B cell (primary cell): ENCODE measurements around the gene MAGEC3. TPM values are rescaled to one million over a fixed set of nuclear protein-coding genes. Genes with fewer than 3 reads are reported as not detected.

Source experiments
- ATAC-seq: fragments of 200-7000 bp; cut with Tn5 transposase; one replicate; pipeline ENCODE4 v1.10.0; 2021; ENCODE audit warnings: low read depth, mild to moderate bottlenecking, moderate number of reproducible peaks, moderate library complexity
- CTCF ChIA-PET: fragments of 350-600 bp; sonication (Branson Sonifier 250); formaldehyde crosslinking; loops from one replicate; lab custom pipeline; 2021; ENCODE audit warnings: antibody characterized with exemption, inconsistent platforms; lab: Charles Lee
- POLR2A ChIA-PET: fragments of 350-600 bp; sonication (Branson Sonifier 250); formaldehyde crosslinking; loops from one replicate; lab custom pipeline; 2021; ENCODE audit warnings: antibody characterized with exemption; lab: Charles Lee
- DNase-seq: peaks from one replicate; pipeline ENCODE4 v3.0.0; 2013
- H2AFZ ChIP-seq: 2 replicates; pipeline ENCODE4 v1.6.1; 2012; ENCODE audit warnings: mild to moderate bottlenecking, low read depth, low read length; ENCODE audit not compliant: insufficient read depth, poor library complexity, severe bottlenecking
- H3K27ac ChIP-seq, 2 donors: 1 replicate in 1 of 2; 2 replicates in 1 of 2; pipeline ENCODE4 v1.5.1; 2012 to 2013; ENCODE audit warnings: low read length in 2 of 2, mild to moderate bottlenecking in 2 of 2, moderate library complexity in 1 of 2
- H3K27me3 ChIP-seq, 4 experiments: fragments of 200-600 bp in 1 of 4; sonication (generic) in 1 of 4; replicated peaks in 1 of 4; 1 replicate in 2 of 4; 2 replicates in 2 of 4; pipeline versions ENCODE4 v1.6.1 to v1.7.0; 2013 to 2016; ENCODE audit warnings: low read length in 3 of 4, mild to moderate bottlenecking in 2 of 4, mixed read lengths in 1 of 4, moderate library complexity in 1 of 4; ENCODE audit not compliant: insufficient read depth in 4 of 4, control insufficient read depth in 3 of 4; ENCODE audit errors: control extremely low read depth in 1 of 4
- H3K36me3 ChIP-seq, 2 experiments: replicated peaks in 1 of 2; 1 replicate in 1 of 2; 2 replicates in 1 of 2; pipeline versions ENCODE4 v1.6.1 to v1.7.1; 2013; ENCODE audit warnings: low read length in 1 of 2; ENCODE audit not compliant: insufficient read depth in 2 of 2, control insufficient read depth in 1 of 2; ENCODE audit errors: control extremely low read depth in 1 of 2, extremely low read depth in 1 of 2
- H3K4me1 ChIP-seq, 2 donors: fragments of 200-600 bp in 1 of 2; sonication (generic) in 1 of 2; 1 replicate in 1 of 2; 2 replicates in 1 of 2; pipeline versions ENCODE4 v1.5.1 to v1.6.1; 2013 to 2017; ENCODE audit warnings: low read length in 2 of 2; ENCODE audit not compliant: control insufficient read depth in 2 of 2, insufficient read depth in 2 of 2
- H3K4me2 ChIP-seq: replicated peaks from 2 replicates; pipeline ENCODE3; 2012; ENCODE audit warnings: mild to moderate bottlenecking, low read depth, low read length; ENCODE audit not compliant: poor library complexity, severe bottlenecking
- H3K4me3 ChIP-seq, 5 experiments: fragments of 200-600 bp in 1 of 5; sonication (generic) in 1 of 5; 1 replicate in 3 of 5; 2 replicates in 2 of 5; pipeline versions ENCODE4 v1.5.1 to v1.7.0; 2011 to 2016; ENCODE audit warnings: low read length in 4 of 5, mild to moderate bottlenecking in 4 of 5, low read depth in 2 of 5, control low read depth in 1 of 5, moderate library complexity in 1 of 5; ENCODE audit not compliant: insufficient read depth in 1 of 5; ENCODE audit errors: control extremely low read depth in 1 of 5, extremely low read depth in 1 of 5
- H3K79me2 ChIP-seq: fragments of 200-600 bp; sonication (generic); one replicate; pipeline ENCODE4 v1.6.0; 2016; ENCODE audit warnings: low read length; ENCODE audit not compliant: control insufficient read depth, insufficient read depth
- H3K9ac ChIP-seq: fragments of 200-600 bp; sonication (generic); 2 replicates; pipeline ENCODE4 v1.6.1; 2017; ENCODE audit warnings: mild to moderate bottlenecking, low read length, moderate library complexity
- H3K9me3 ChIP-seq, 3 donors: one replicate each; pipeline versions ENCODE4 v1.6.1 to v1.7.1; 2013; ENCODE audit warnings: low read length in 2 of 3; ENCODE audit not compliant: control insufficient read depth in 2 of 3, insufficient read depth in 1 of 3; ENCODE audit errors: control extremely low read depth in 1 of 3
- H4K20me1 ChIP-seq: 2 replicates; pipeline ENCODE4 v1.6.0; 2012; ENCODE audit warnings: mild to moderate bottlenecking, low read length; ENCODE audit not compliant: insufficient read depth, control insufficient read depth, poor library complexity, severe bottlenecking
- H3K27ac Mint-ChIP-seq: one replicate; pipeline ENCODE4 v1.8.0; 2021; ENCODE audit warnings: mixed read lengths
- H3K27me3 Mint-ChIP-seq: one replicate; pipeline ENCODE4 v1.8.0; 2021; ENCODE audit warnings: mixed read lengths
- H3K4me1 Mint-ChIP-seq: one replicate; pipeline ENCODE4 v1.8.0; 2021; ENCODE audit warnings: mixed read lengths
- H3K4me3 Mint-ChIP-seq: one replicate; pipeline ENCODE4 v1.8.0; 2021; ENCODE audit warnings: mixed read lengths
- H3K9me3 Mint-ChIP-seq: one replicate; pipeline ENCODE4 v1.8.0; 2022; ENCODE audit warnings: mixed read lengths; ENCODE audit not compliant: insufficient read depth
- CTCF ChIP-seq: fragments of 200-600 bp; IDR thresholded peaks from one replicate; pipeline ENCODE4 v1.8.0; 2022; ENCODE audit warnings: antibody characterized with exemption, mild to moderate bottlenecking
- EZH2 ChIP-seq: IDR thresholded peaks from 2 replicates; pipeline ENCODE4 v1.6.1; 2012; ENCODE audit warnings: borderline replicate concordance, low read depth, mild to moderate bottlenecking, moderate library complexity, low read length; ENCODE audit not compliant: insufficient read depth, poor library complexity, severe bottlenecking
- WGBS: methylation state at CpG from one replicate; pipeline ENCODE4 v1.1.5; 2013; ENCODE audit warnings: missing lambda C conversion rate; ENCODE audit not compliant: insufficient coverage; 5-methylcytosine and 5-hydroxymethylcytosine counted together
- intact Hi-C: fragments of 100-400 bp; cut with micrococcal nuclease; formaldehyde crosslinking; loops from one replicate; pipeline ENCODE4 v1.10.0; 2022
- polyA plus RNA-seq: library from polyadenylated mRNA; depleted of rRNA; stranded (reverse); fragments of >200 nt; gene quantifications from 2 replicates; pipeline ENCODE4 v1.2.3, GENCODE V29; 2012
- total RNA-seq, 2 donors: library from RNA; stranded (reverse); fragments of 120-200 nt in 1 of 2; gene quantifications; 1 replicate in 1 of 2; 2 replicates in 1 of 2; pipeline versions ENCODE4 v1.2.3 to v1.2.4, GENCODE V29; 2013 to 2022

MAGEC3 gene
- total and polyA plus RNA-seq, 2 donors (not counting 1 experiment from before 2014, with no cell fraction given) = not detected

GRCh38 chrX:141936080-141936479 lies 98.0 kb downstream of the MAGEC3 start:
- no peak overlapping the region for H3K4me2 ChIP-seq
- H3K9me3 Mint-ChIP-seq = no peaks in the 10 kb centered on the region
- H3K27ac Mint-ChIP-seq = no peak overlapping the region
- H3K9me3 ChIP-seq = no peaks in the 10 kb centered on the region
- ATAC-seq (no peak), DNase-seq (no peak)
- H3K36me3 ChIP-seq = no peaks in the 10 kb centered on the region
- POLR2A ChIA-PET = no interaction called here
- H3K79me2 ChIP-seq = no peaks in the 10 kb centered on the region
- CTCF ChIA-PET = no interaction called here
- no peak overlapping the region for H2AFZ ChIP-seq
- H3K27me3 ChIP-seq = no peaks in the 10 kb centered on the region
- H4K20me1 ChIP-seq = no peaks in the 10 kb centered on the region
- no peaks in the 10 kb centered on the region for H3K4me1 ChIP-seq
- no peak overlapping the region for H3K27ac ChIP-seq
- intact Hi-C loops = no loop called here
- TF ChIP-seq CTCF = no peak
- TF ChIP-seq EZH2 = no peak
- H3K9ac ChIP-seq = no peak overlapping the region
- WGBS = no CpG with 5 or more reads among the region's 1 CpG
- no peaks in the 10 kb centered on the region for H3K4me1 Mint-ChIP-seq
- no peaks in the 10 kb centered on the region for H3K27me3 Mint-ChIP-seq
- no peak overlapping the region for H3K4me3 ChIP-seq
- H3K4me3 Mint-ChIP-seq = no peak overlapping the region

GRCh38 chrX:141941234-141941633 lies 103.1 kb downstream of the MAGEC3 start:
- no peaks in the 10 kb centered on the region for H3K79me2 ChIP-seq
- H3K27me3 ChIP-seq = no peaks in the 10 kb centered on the region
- H4K20me1 ChIP-seq = no peaks in the 10 kb centered on the region
- no peaks in the 10 kb centered on the region for H3K4me1 ChIP-seq
- no peaks in the 10 kb centered on the region for H3K36me3 ChIP-seq
- H3K4me1 Mint-ChIP-seq = no peaks in the 10 kb centered on the region
- H3K4me3 Mint-ChIP-seq = no peak overlapping the region
- H3K27me3 Mint-ChIP-seq = no peaks in the 10 kb centered on the region
- DNase-seq (no peak), ATAC-seq (no peak)
- no peak overlapping the region for H3K27ac Mint-ChIP-seq
- ChIA-PET POLR2A (no interaction called here), CTCF (no interaction called here)
- H3K27ac ChIP-seq = no peak overlapping the region
- H3K9me3 Mint-ChIP-seq = no peaks in the 10 kb centered on the region
- WGBS = 100% methylated on average over 1 of the region's 2 CpGs
- no peaks in the 10 kb centered on the region for H3K9me3 ChIP-seq
- H3K9ac ChIP-seq = no peak overlapping the region
- no peak overlapping the region for H3K4me2 ChIP-seq
- H2AFZ ChIP-seq = no peak overlapping the region
- TF ChIP-seq CTCF = no peak
- TF ChIP-seq EZH2 = no peak
- intact Hi-C loops = no loop called here
- no peak overlapping the region for H3K4me3 ChIP-seq
